G401 (cell line): Measurements from ENCODE around the gene SLC25A38. TPM values are rescaled to one million over a fixed set of nuclear protein-coding genes. Genes with fewer than 3 reads are reported as not detected.
"Not testable (repeated sequence)": the region's sequence is repeated elsewhere in the genome, so short reads cannot be mapped to it uniquely, and the experiment has no call there.

Experiments
- DNase-seq: peaks from one replicate; pipeline ENCODE4 v3.0.0-alpha.2; 2015; ENCODE audit warnings: low spot score
- in situ Hi-C: cut with HindIII; loops from 2 replicates; pipeline ENCODE4 v1.10.0; 2016; ENCODE audit warnings: low sequenced_read_pairs, mixed read lengths
- total RNA-seq: library from RNA; depleted of rRNA; stranded (reverse); fragments of >200 nt; shearing (Covaris generic); gene quantifications from 2 replicates; pipeline ENCODE4 v1.2.3, GENCODE V29; 2014; rRNA removed

Gene SLC25A38
- 38.0 and 41.6 TPM in 2 replicates for total RNA-seq

- in situ Hi-C loops, result no loop called here
Observed at GRCh38 chr3:39383045-39383880, at the start of gene SLC25A38. Gene SLC25A38, plus strand, starts transcription at chr3:39383370. Its CDS starts 355 bp downstream, at chr3:39383725.

GRCh38 chr3:39333607-39334006 lies 49.6 kb upstream of the SLC25A38 start:
- in situ Hi-C loops, result no loop called here
- no peak for DNase-seq

More at GRCh38 chr3:39383045-39383880, at the start of gene SLC25A38:
- DNase-seq, result peak; percentile 92

- no peak for DNase-seq
- in situ Hi-C loops, result no loop called here
Observed at GRCh38 chr3:39334205-39334604, 49.0 kb upstream of the SLC25A38 start.

GRCh38 chr3:39338201-39338600 lies 45.0 kb upstream of the SLC25A38 start:
- in situ Hi-C loops, result no loop called here
- no peak for DNase-seq

GRCh38 chr3:39339086-39339485 lies 44.1 kb upstream of the SLC25A38 start:
- DNase-seq, result no peak
- in situ Hi-C loops, result no loop called here

- in situ Hi-C loops, result no loop called here
- DNase-seq, result no peak
Observed at GRCh38 chr3:39343076-39343717, 40.0 kb upstream of the SLC25A38 start.

- no peak for DNase-seq
Observed at GRCh38 chr3:39343760-39344159, 39.4 kb upstream of the SLC25A38 start.

GRCh38 chr3:39344746-39345344 lies 38.3 kb upstream of the SLC25A38 start:
- DNase-seq, result no peak
- in situ Hi-C loops, result no loop called here

More at GRCh38 chr3:39343760-39344159, 39.4 kb upstream of the SLC25A38 start:
- in situ Hi-C loops, result no loop called here

- no peak for DNase-seq
- in situ Hi-C loops, result no loop called here
Observed at GRCh38 chr3:39346785-39347585, 36.2 kb upstream of the SLC25A38 start.

GRCh38 chr3:39347586-39347876 lies 35.6 kb upstream of the SLC25A38 start:
- DNase-seq, result no peak
- in situ Hi-C loops, result no loop called here

- in situ Hi-C loops, result no loop called here
- no peak for DNase-seq
Observed at GRCh38 chr3:39349080-39349479, 34.1 kb upstream of the SLC25A38 start.

GRCh38 chr3:39350714-39351113 lies 32.5 kb upstream of the SLC25A38 start:
- no peak for DNase-seq
- in situ Hi-C loops, result no loop called here

- DNase-seq, in situ Hi-C loops: not testable (repeated sequence)
Observed at GRCh38 chr3:39351134-39351533, 32.0 kb upstream of the SLC25A38 start.

- DNase-seq, in situ Hi-C loops: not testable (repeated sequence)
Observed at GRCh38 chr3:39353168-39353927, 29.8 kb upstream of the SLC25A38 start.

- no peak for DNase-seq
- in situ Hi-C loops, result no loop called here
Observed at GRCh38 chr3:39358333-39358732, 24.8 kb upstream of the SLC25A38 start.

- DNase-seq, result no peak
- in situ Hi-C loops, result no loop called here
Observed at GRCh38 chr3:39361252-39361927, 21.8 kb upstream of the SLC25A38 start.

GRCh38 chr3:39362192-39362591 lies 21.0 kb upstream of the SLC25A38 start:
- DNase-seq, result no peak
- in situ Hi-C loops, result no loop called here

- in situ Hi-C loops, result no loop called here
- no peak for DNase-seq
Observed at GRCh38 chr3:39362812-39363211, 20.4 kb upstream of the SLC25A38 start.
